ENCODE measurements around the gene CDYL2.

CDYL2 gene

GRCh38 chr16:80637621-80638020, 166.8 kb downstream of the CDYL2 start:
- Histone ChIP-seq H2AFZ (ENCODE audit: low read depth) (no peak overlapping the region), H3K36me3 (ENCODE audit: insufficient read depth) (no peaks in the 10 kb centered on the region), H3K27ac (no peak overlapping the region), H3K79me2 (ENCODE audit: insufficient read depth, low read depth) (no peaks in the 10 kb centered on the region), H3K27me3 (ENCODE audit: insufficient read depth, low read depth) (no peaks in the 10 kb centered on the region), H4K20me1 (ENCODE audit: insufficient read depth) (no peaks in the 10 kb centered on the region), H3K9ac (no peak overlapping the region), H3K4me1 (ENCODE audit: low read depth, poor library complexity, severe bottlenecking) (no peaks in the 10 kb centered on the region), H3K4me2 (no peak overlapping the region), H3K4me3 (IDR thresholded peaks at IDR 0.05; ENCODE audit: insufficient read depth, low read depth, low read length) (no peak overlapping the region)
- TF ChIP-seq, protein P1, sequence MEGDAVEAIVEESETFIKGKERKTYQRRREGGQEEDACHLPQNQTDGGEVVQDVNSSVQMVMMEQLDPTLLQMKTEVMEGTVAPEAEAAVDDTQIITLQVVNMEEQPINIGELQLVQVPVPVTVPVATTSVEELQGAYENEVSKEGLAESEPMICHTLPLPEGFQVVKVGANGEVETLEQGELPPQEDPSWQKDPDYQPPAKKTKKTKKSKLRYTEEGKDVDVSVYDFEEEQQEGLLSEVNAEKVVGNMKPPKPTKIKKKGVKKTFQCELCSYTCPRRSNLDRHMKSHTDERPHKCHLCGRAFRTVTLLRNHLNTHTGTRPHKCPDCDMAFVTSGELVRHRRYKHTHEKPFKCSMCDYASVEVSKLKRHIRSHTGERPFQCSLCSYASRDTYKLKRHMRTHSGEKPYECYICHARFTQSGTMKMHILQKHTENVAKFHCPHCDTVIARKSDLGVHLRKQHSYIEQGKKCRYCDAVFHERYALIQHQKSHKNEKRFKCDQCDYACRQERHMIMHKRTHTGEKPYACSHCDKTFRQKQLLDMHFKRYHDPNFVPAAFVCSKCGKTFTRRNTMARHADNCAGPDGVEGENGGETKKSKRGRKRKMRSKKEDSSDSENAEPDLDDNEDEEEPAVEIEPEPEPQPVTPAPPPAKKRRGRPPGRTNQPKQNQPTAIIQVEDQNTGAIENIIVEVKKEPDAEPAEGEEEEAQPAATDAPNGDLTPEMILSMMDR (conservative IDR thresholded peaks at IDR 0.05; ENCODE audit: low read depth, low read length): no peak

DNA sequence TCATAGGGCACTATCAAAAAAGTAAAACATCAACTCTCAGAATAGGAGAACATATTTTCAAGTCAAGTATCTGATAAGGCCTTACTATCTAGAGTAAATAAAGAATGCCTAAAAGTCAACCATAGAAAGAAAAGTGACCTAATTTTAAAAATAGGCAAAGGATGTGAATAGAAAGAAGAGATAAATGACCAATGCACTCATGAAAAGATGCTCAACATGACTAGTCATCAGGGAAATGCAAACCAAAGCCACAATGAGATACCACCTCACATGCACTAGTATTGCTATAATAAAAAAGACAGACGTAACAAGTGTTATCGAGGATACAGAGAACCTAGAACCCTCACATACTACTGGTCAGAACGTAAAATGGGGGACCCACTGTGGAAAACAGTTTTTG, 172.8 kb downstream of the CDYL2 start:
- Histone ChIP-seq H3K79me2 (ENCODE audit: insufficient read depth, low read depth) (no peaks in the 10 kb centered on the region), H2AFZ (ENCODE audit: low read depth) (no peak overlapping the region)

DNA sequence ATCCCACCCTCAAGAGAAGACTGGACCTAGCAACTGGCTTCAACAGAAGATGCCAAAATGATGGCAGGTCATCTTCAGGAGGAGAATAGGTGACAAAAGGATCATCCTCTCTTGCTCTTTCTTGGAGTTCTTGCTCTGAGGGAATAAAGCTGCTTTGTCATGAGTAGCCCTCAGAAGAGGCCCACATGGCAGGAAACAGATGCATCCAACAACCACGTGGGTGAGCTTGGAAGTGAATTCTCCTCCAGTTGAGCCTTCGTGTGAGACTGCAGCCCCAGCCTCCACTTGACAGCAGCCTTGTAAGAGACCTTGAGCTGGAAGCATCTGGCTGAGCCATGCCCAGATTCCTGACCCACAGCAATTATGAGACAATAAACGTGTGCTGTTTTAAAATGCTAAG, 176.1 kb downstream of the CDYL2 start:
- Histone ChIP-seq H3K4me2 (no peak overlapping the region), H2AFZ (ENCODE audit: low read depth) (no peak overlapping the region), H3K36me3 (ENCODE audit: insufficient read depth) (no peaks in the 10 kb centered on the region; the same call in 1 of the 2 replicates), H4K20me1 (ENCODE audit: insufficient read depth) (no peaks in the 10 kb centered on the region), H3K27me3 (ENCODE audit: insufficient read depth, low read depth) (no peaks in the 10 kb centered on the region), H3K27ac (no peak overlapping the region), H3K79me2 (ENCODE audit: insufficient read depth, low read depth) (no peaks in the 10 kb centered on the region), H3K4me1 (ENCODE audit: low read depth, poor library complexity, severe bottlenecking) (peaks cover 7% of the 10 kb centered on the region), H3K9ac (no peak overlapping the region), H3K4me3 (IDR thresholded peaks at IDR 0.05; ENCODE audit: insufficient read depth, low read depth, low read length) (no peak overlapping the region)
- TF ChIP-seq, protein P1 (conservative IDR thresholded peaks at IDR 0.05; ENCODE audit: low read depth, low read length): no peak

More for the DNA sequence above, 172.8 kb downstream of the CDYL2 start:
- peaks cover 7% of the 10 kb centered on the region for H3K4me1 ChIP-seq (ENCODE audit: low read depth, poor library complexity, severe bottlenecking)
- TF ChIP-seq, protein P1 (conservative IDR thresholded peaks at IDR 0.05; ENCODE audit: low read depth, low read length): no peak
- H4K20me1 ChIP-seq (ENCODE audit: insufficient read depth): no peaks in the 10 kb centered on the region
- H3K9ac ChIP-seq: no peak overlapping the region
- no peak overlapping the region for H3K4me3 ChIP-seq (IDR thresholded peaks at IDR 0.05; ENCODE audit: insufficient read depth, low read depth, low read length)
- H3K27me3 ChIP-seq (ENCODE audit: insufficient read depth, low read depth): no peaks in the 10 kb centered on the region
- H3K4me2 ChIP-seq: no peak overlapping the region
- no peak overlapping the region for H3K27ac ChIP-seq
- no peaks in the 10 kb centered on the region; the same call in 1 of the 2 replicates for H3K36me3 ChIP-seq (ENCODE audit: insufficient read depth)

DNA sequence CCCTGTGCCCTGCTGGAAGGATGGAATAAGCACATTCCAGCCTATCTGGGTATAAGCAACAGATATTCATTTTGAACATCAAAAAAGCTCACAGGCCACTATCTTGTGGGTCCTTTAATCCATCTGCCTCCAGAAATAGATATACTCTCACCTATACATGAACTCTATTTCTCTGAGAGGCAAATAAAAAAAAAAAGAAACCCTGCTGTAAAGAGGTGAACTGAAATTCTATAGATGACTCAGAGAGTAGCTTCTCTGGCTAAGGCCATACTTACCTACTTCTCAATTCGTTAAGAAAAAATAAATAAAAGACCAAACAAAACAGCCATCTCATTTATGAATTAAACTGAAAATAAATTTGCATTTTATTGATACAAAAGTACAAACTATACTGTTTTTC, 177.3 kb downstream of the CDYL2 start:
- TF ChIP-seq, protein P1 (conservative IDR thresholded peaks at IDR 0.05; ENCODE audit: low read depth, low read length): no peak
- Histone ChIP-seq H3K4me2 (no peak overlapping the region), H4K20me1 (ENCODE audit: insufficient read depth) (no peaks in the 10 kb centered on the region), H3K36me3 (ENCODE audit: insufficient read depth) (no peaks in the 10 kb centered on the region; the same call in 1 of the 2 replicates), H3K4me1 (ENCODE audit: low read depth, poor library complexity, severe bottlenecking) (peaks cover 7% of the 10 kb centered on the region), H3K79me2 (ENCODE audit: insufficient read depth, low read depth) (no peaks in the 10 kb centered on the region), H2AFZ (ENCODE audit: low read depth) (no peak overlapping the region), H3K4me3 (IDR thresholded peaks at IDR 0.05; ENCODE audit: insufficient read depth, low read depth, low read length) (no peak overlapping the region), H3K27ac (no peak overlapping the region), H3K27me3 (ENCODE audit: insufficient read depth, low read depth) (no peaks in the 10 kb centered on the region), H3K9ac (no peak overlapping the region)
